H1 (cell line): ENCODE data around the gene GAS2L1.

Experiments
- ATF3 ChIP-seq: IDR thresholded peaks from 2 replicates; pipeline ENCODE4 v1.6.1; 2011; ENCODE audit warnings: low read depth, mild to moderate bottlenecking, low read length; ENCODE audit not compliant: insufficient read depth
- CEBPB ChIP-seq: IDR thresholded peaks from 2 replicates; pipeline ENCODE4 v1.6.1; 2012; ENCODE audit warnings: low read depth, low read length
- CTCF ChIP-seq, 3 experiments: IDR thresholded peaks; 1 replicate in 2 of 3; 2 replicates in 1 of 3; pipeline versions ENCODE4 v1.5.1 to v1.6.1; 2011; ENCODE audit warnings: low read length in 3 of 3, mild to moderate bottlenecking in 3 of 3, inconsistent platforms in 2 of 3, low read depth in 1 of 3, moderate library complexity in 1 of 3; ENCODE audit not compliant: insufficient read depth in 1 of 3; ENCODE audit errors: control extremely low read depth in 1 of 3
- EZH2 ChIP-seq: fragments of 200-600 bp; sonication (generic); IDR thresholded peaks from 2 replicates; pipeline ENCODE4 v1.7.1; 2012; ENCODE audit warnings: low read depth, mild to moderate bottlenecking, moderate library complexity, low read length, inconsistent platforms; ENCODE audit not compliant: severe bottlenecking
- KDM1A ChIP-seq: fragments of 200-600, 300-600 bp; sonication (generic); IDR thresholded peaks from 2 replicates; pipeline ENCODE4 v1.7.1; 2016; ENCODE audit warnings: mild to moderate bottlenecking, low read length, borderline replicate concordance
- MAX ChIP-seq: IDR thresholded peaks from 2 replicates; pipeline ENCODE4 v1.6.1; 2012; ENCODE audit warnings: inconsistent platforms
- PHF8 ChIP-seq: fragments of 200-600 bp; sonication (generic); conservative IDR thresholded peaks from 2 replicates; pipeline ENCODE4 v1.7.1; 2012; ENCODE audit warnings: low read depth, mild to moderate bottlenecking, inconsistent platforms, low read length, moderate library complexity
- POLR2A ChIP-seq, 2 experiments: IDR thresholded peaks; 1 replicate in 1 of 2; 2 replicates in 1 of 2; pipeline ENCODE4 v1.6.1; 2011; ENCODE audit warnings: low read depth in 2 of 2, low read length in 2 of 2, mild to moderate bottlenecking in 2 of 2; ENCODE audit errors: control extremely low read depth in 1 of 2
- POLR2AphosphoS5 ChIP-seq: IDR thresholded peaks from 2 replicates; pipeline ENCODE4 v1.6.1; 2011; ENCODE audit warnings: low read depth, low read length
- RAD21 ChIP-seq, 2 experiments: IDR thresholded peaks in 1 of 2; conservative IDR thresholded peaks in 1 of 2; 2 replicates each; pipeline ENCODE4 v1.6.1; 2011; ENCODE audit warnings: low read depth in 2 of 2, low read length in 2 of 2, improper control_type of control experiment in 1 of 2, inconsistent platforms in 1 of 2, mild to moderate bottlenecking in 1 of 2, moderate library complexity in 1 of 2
- RBBP5 ChIP-seq: IDR thresholded peaks from 2 replicates; pipeline ENCODE4 v1.7.1; 2012; ENCODE audit warnings: low read depth, mild to moderate bottlenecking, inconsistent platforms, low read length, moderate library complexity, borderline replicate concordance
- SP2 ChIP-seq: IDR thresholded peaks from 2 replicates; pipeline ENCODE4 v1.6.1; 2012; ENCODE audit warnings: mild to moderate bottlenecking, low read length, inconsistent platforms
- SP4 ChIP-seq: IDR thresholded peaks from 2 replicates; pipeline ENCODE4 v1.6.1; 2012; ENCODE audit warnings: low read length, inconsistent platforms

- no peak for TF ChIP-seq RAD21 (IDR thresholded peaks at IDR 0.05 in 1 of 2, conservative IDR thresholded peaks at IDR 0.05 in 1 of 2; ENCODE audit: low read depth in 2 of 2, low read length in 2 of 2)
- no peak for TF ChIP-seq POLR2AphosphoS5
- TF ChIP-seq SP4 = no peak
- no peak for TF ChIP-seq KDM1A
- no peak for TF ChIP-seq EZH2
- no peak for TF ChIP-seq CTCF (IDR thresholded peaks at IDR 0.05; ENCODE audit: control extremely low read depth in 1 of 3, insufficient read depth in 1 of 3, low read depth in 1 of 3, low read length in 3 of 3)
- TF ChIP-seq PHF8 = no peak
- no peak for TF ChIP-seq RBBP5
- TF ChIP-seq POLR2A (IDR thresholded peaks at IDR 0.05; ENCODE audit: control extremely low read depth in 1 of 2, low read depth in 2 of 2, low read length in 2 of 2) = no peak
- no peak for TF ChIP-seq ATF3
- no peak for TF ChIP-seq CEBPB
- no peak for TF ChIP-seq SP2
- TF ChIP-seq MAX = no peak
Measured at GRCh38 chr22:29301716-29302401, 4.6 kb upstream of the GAS2L1 start.
